Stimulated activated effector memory CD8-positive, alpha-beta T cell treated with anti-CD3 and anti-CD28 coated beads, Interleukin-12 subunit alpha, Interleukin-12 subunit beta, amount 100 ng/mL, for 72 hours (primary cell): ENCODE results near the gene ZBTB7A.

Source experiments
- ATAC-seq: fragments of 150-1000 bp; cut with Tn5 transposase; 2 replicates; pipeline ENCODE4 v1.10.0; 2021
- DNase-seq, 2 donors: peaks; one replicate each; pipeline ENCODE4 v3.0.0; 2021 to 2022; ENCODE audit warnings: low spot score in 2 of 2
- H3K27ac Mint-ChIP-seq: one replicate; pipeline ENCODE4 v1.8.0; 2022; ENCODE audit warnings: mild to moderate bottlenecking, mixed read lengths
- H3K36me3 Mint-ChIP-seq: one replicate; pipeline ENCODE4 v1.8.0; 2022; ENCODE audit warnings: mild to moderate bottlenecking, mixed read lengths
- H3K4me1 Mint-ChIP-seq: one replicate; pipeline ENCODE4 v1.8.0; 2022; ENCODE audit warnings: mixed read lengths
- H3K4me3 Mint-ChIP-seq: one replicate; pipeline ENCODE4 v1.8.0; 2022; ENCODE audit warnings: mild to moderate bottlenecking, mixed read lengths
- H3K9me3 Mint-ChIP-seq: one replicate; pipeline ENCODE4 v1.8.0; 2022; ENCODE audit warnings: mixed read lengths

Gene ZBTB7A

GRCh38 chr19:4066682-4067395, at the start of gene ZBTB7A:
Gene ZBTB7A (minus strand): TSS chr19:4066899. CDS start chr19:4055232, 11,667 bp downstream.
- no peaks in the 10 kb centered on the region for H3K9me3 Mint-ChIP-seq
- H3K4me1 Mint-ChIP-seq: peaks cover 34% of the 10 kb centered on the region
- H3K4me3 Mint-ChIP-seq: peak within 1 kb of the TSS; percentile 75
- H3K36me3 Mint-ChIP-seq: peaks cover 40% of the 10 kb centered on the region
- DNase-seq (peak; percentile 55 to 89), ATAC-seq (peak; percentile 69)
- peak within 1 kb of the TSS; percentile 87 for H3K27ac Mint-ChIP-seq

DNA sequence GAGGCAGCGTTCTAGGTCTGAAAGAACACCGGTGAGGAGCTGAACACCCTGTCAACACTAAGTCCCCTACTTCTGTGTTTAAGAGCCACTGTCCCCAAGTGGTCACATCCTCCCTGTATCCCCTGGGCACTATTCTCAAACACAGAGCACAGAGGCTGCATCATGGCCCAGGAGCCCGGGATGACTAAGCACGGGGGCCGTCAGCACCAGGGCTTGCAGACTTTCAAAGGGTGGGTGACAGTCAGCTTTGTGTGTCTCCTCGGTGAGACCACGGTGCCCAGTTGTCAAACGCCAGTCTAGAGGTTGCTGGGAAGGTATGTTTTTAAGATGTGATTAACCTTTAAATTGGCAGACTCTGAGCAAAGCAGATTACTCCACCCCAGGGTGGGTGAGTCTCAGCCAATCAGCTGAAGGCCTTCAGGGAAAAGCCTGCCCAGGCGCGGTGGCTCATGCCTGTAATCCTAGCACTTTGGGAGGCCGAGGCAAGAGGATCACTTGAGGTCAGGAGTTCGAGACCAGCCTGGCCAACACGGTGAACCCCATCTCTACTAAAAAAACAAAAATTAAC, 49.2 kb upstream of the ZBTB7A start:
- H3K4me1 Mint-ChIP-seq: peaks cover 49% of the 10 kb centered on the region

DNA sequence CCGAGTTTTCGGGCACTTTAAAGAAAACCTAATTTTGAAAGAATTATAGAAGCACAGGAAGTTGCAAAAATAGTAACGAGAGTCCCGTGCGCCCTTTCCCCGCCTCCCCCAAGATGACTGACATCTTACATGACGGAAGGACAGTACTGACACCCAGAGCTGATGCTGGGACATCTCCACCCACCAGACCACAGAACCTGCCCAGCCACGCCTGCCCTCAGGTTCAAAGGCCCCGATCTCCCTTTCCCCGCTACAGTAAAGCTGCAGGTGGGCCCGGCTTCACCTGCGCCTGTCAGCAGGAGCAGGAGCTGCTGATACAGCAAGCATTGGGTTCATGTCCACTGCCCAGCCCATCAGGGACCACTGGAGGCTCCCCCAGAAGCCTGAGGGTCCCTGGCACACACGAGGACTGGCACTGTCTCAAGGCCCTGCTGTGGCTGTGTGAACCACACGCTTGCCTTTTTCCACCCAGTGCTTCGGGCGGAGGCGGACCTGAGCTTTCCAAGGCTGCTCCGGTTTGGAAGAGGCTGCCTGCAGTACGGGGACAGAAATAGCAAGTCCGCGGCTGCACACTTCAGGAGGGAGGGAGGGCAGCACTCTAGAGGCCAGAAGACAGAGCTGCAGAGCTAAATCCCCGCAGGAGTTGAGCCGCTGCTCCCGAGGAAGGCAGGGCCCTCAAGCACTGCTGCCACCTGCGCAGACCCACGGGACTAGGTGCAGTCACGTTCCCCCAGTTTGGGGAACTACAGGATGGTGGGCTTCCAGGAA, 48.5 kb upstream of the ZBTB7A start:
- peaks cover 89% of the 10 kb centered on the region for H3K36me3 Mint-ChIP-seq
- peak overlapping the region; percentile 68 for H3K27ac Mint-ChIP-seq
- H3K4me3 Mint-ChIP-seq: peak overlapping the region; percentile 48
- ATAC-seq (peak; percentile 94), DNase-seq (peak in 1 of 2 donors; percentile 75)
- peaks cover 56% of the 10 kb centered on the region for H3K4me1 Mint-ChIP-seq
- H3K9me3 Mint-ChIP-seq: no peaks in the 10 kb centered on the region

More for the DNA sequence above, 49.2 kb upstream of the ZBTB7A start:
- DNase-seq (no peak), ATAC-seq (peak; percentile 82)
- Mint-ChIP-seq H3K9me3 (no peaks in the 10 kb centered on the region), H3K36me3 (peaks cover 86% of the 10 kb centered on the region), H3K4me3 (peak overlapping the region; percentile 48), H3K27ac (peak overlapping the region; percentile 68)

- Mint-ChIP-seq H3K9me3 (no peaks in the 10 kb centered on the region), H3K36me3 (peaks cover 89% of the 10 kb centered on the region), H3K4me1 (peaks cover 60% of the 10 kb centered on the region), H3K27ac (peak overlapping the region; percentile 68), H3K4me3 (peak overlapping the region; percentile 6)
- ATAC-seq (no peak), DNase-seq (no peak)
Measured at GRCh38 chr19:4114181-4114580, 47.5 kb upstream of the ZBTB7A start.

- no peak for DNase-seq
- H3K36me3 Mint-ChIP-seq: peaks cover 96% of the 10 kb centered on the region
- no peaks in the 10 kb centered on the region for H3K9me3 Mint-ChIP-seq
- peak overlapping the region; percentile 6 for H3K4me3 Mint-ChIP-seq
- ATAC-seq: no peak
- peak overlapping the region; percentile 91 for H3K27ac Mint-ChIP-seq
- peaks cover 67% of the 10 kb centered on the region for H3K4me1 Mint-ChIP-seq
Measured at GRCh38 chr19:4113398-4114088, 46.8 kb upstream of the ZBTB7A start.

- Mint-ChIP-seq H3K27ac (peak overlapping the region; percentile 91), H3K4me1 (peaks cover 71% of the 10 kb centered on the region), H3K4me3 (no peak overlapping the region), H3K9me3 (no peaks in the 10 kb centered on the region), H3K36me3 (peaks cover 96% of the 10 kb centered on the region)
- DNase-seq: no peak
- ATAC-seq: no peak
Measured at GRCh38 chr19:4112367-4112766, 45.7 kb upstream of the ZBTB7A start.

GRCh38 chr19:4109626-4109945, 42.9 kb upstream of the ZBTB7A start:
- Mint-ChIP-seq H3K27ac (peak overlapping the region; percentile 97), H3K36me3 (peaks cover 98% of the 10 kb centered on the region), H3K9me3 (no peaks in the 10 kb centered on the region), H3K4me3 (peak overlapping the region; percentile 74), H3K4me1 (peaks cover 78% of the 10 kb centered on the region)
- no peak for DNase-seq
- ATAC-seq: no peak

GRCh38 chr19:4108767-4109625, 42.3 kb upstream of the ZBTB7A start:
- peak; percentile 74 for ATAC-seq
- no peaks in the 10 kb centered on the region for H3K9me3 Mint-ChIP-seq
- peak overlapping the region; percentile 74 for H3K4me3 Mint-ChIP-seq
- H3K36me3 Mint-ChIP-seq: peaks cover 98% of the 10 kb centered on the region
- peaks cover 77% of the 10 kb centered on the region for H3K4me1 Mint-ChIP-seq
- peak; percentile 45 to 84 for DNase-seq
- H3K27ac Mint-ChIP-seq: peak overlapping the region; percentile 97

- Mint-ChIP-seq H3K4me1 (peaks cover 38% of the 10 kb centered on the region), H3K27ac (peak overlapping the region; percentile 68), H3K9me3 (no peaks in the 10 kb centered on the region), H3K4me3 (peak overlapping the region; percentile 69), H3K36me3 (peaks cover 79% of the 10 kb centered on the region)
- DNase-seq (no peak), ATAC-seq (no peak)
Measured at GRCh38 chr19:4103080-4103433, 36.4 kb upstream of the ZBTB7A start.

DNA sequence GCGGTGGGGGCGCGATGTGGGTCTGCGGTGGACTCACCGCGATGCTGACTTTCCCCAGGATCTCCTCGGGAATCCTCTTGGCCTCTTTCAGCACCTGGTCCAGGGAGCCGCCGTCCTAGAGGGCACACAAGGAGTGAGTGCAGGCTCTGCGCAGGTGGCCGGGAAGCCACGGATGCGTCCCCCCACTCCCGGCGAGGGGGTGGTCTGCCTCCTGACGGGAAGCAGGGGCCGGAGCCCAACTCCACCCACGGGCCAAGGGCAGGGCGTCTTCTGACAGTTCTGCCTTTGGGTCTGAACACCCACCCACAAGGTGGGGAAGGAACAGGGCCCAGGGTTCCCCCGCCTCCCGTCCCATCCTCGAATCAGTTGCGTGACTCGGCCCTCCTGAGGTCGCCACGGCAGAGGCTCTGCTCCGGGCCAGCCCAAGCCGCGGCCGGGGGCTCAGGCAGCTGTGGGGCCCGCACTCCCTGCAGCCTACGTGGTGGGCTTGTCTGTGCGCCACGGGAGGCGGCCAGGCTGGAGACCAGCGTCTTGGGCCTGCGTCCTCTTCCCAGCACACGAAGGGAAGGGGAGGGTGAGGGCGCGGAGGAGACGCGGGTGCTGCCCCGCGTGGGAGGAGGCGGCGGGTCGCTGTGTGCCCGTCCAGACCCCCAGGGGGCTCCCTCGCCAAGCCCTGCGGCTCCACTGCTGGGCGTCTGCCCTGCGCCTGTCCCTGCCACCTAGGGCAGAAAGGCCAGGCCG, 35.8 kb upstream of the ZBTB7A start:
- no peak overlapping the region for H3K4me3 Mint-ChIP-seq
- peaks cover 34% of the 10 kb centered on the region for H3K4me1 Mint-ChIP-seq
- DNase-seq: no peak
- no peak for ATAC-seq
- H3K36me3 Mint-ChIP-seq: peaks cover 79% of the 10 kb centered on the region
- H3K9me3 Mint-ChIP-seq: no peaks in the 10 kb centered on the region
- H3K27ac Mint-ChIP-seq: no peak overlapping the region

DNA sequence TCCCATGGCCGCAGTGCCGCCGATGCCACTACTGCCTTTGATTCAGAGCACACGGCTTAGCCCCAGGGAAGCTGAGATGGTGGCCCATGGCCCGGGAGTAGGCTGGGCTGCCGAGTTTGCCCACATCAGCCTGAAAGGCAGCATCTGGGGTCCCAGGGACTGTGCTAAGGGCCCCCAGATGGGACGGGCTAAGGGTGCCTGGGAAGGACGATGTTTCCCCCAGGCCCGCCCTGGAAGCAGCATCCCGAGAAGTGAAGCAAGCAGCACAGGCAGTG, 34.7 kb upstream of the ZBTB7A start:
- Mint-ChIP-seq H3K27ac (no peak overlapping the region), H3K9me3 (no peaks in the 10 kb centered on the region), H3K4me3 (no peak overlapping the region), H3K36me3 (peaks cover 79% of the 10 kb centered on the region), H3K4me1 (peaks cover 30% of the 10 kb centered on the region)
- ATAC-seq (no peak), DNase-seq (no peak)

- H3K4me1 Mint-ChIP-seq: peaks cover 28% of the 10 kb centered on the region
- H3K9me3 Mint-ChIP-seq: no peaks in the 10 kb centered on the region
- DNase-seq (no peak), ATAC-seq (no peak)
- H3K27ac Mint-ChIP-seq: no peak overlapping the region
- peaks cover 78% of the 10 kb centered on the region for H3K36me3 Mint-ChIP-seq
- no peak overlapping the region for H3K4me3 Mint-ChIP-seq
Measured at GRCh38 chr19:4100647-4101495, 34.2 kb upstream of the ZBTB7A start.

DNA sequence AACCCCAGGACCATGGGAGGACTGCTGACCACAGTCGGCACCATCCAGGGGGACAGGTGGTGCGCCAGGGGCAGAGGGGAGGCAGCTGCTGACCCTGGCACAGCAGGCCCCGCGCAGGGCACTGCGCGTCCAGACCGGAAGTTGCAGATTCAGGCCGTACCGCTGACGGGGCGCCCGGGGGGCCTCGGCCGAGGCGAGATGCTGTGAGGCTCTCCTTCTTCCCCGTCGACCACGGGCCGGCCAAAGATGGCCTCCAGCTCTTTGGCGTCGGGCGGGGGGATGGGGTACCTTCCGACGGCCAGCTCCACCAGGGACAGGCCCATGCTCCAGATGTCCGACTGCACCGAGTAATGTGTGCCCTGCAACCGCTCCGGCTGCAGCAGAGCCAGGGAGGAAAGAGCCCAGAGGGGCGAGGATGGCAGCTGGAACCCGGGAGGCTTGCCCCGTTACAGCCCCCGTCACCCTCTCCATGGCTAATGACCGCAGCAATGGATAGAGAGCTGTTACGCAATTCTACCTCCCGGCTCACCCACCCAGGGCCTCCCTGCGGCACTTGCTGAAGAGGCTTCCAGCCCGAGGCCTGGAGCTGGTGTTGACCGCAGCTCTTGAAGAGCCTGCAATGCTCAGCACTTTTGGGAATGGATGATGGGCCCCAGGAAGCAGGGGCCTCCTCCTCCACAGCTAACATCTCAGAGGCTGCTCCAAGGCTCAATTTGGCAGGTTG, 32.5 kb upstream of the ZBTB7A start:
- Mint-ChIP-seq H3K27ac (no peak overlapping the region), H3K4me3 (no peak overlapping the region), H3K36me3 (peaks cover 64% of the 10 kb centered on the region), H3K4me1 (peaks cover 12% of the 10 kb centered on the region), H3K9me3 (no peaks in the 10 kb centered on the region)
- no peak for DNase-seq
- no peak for ATAC-seq
